Vagina (tissue), 2 donors: ENCODE results near the gene HOXC10.

ENCODE experiments used
- CTCF ChIP-seq, 3 experiments: fragments of 450-650 bp in 2 of 3; fragments of 200-600 bp in 1 of 3; sonication (generic) in 1 of 3; IDR thresholded peaks; one replicate each; pipeline ENCODE4 v1.5.1; 2017 to 2019; ENCODE audit warnings: antibody characterized with exemption in 3 of 3, mild to moderate bottlenecking in 2 of 3, moderate library complexity in 2 of 3
- POLR2A ChIP-seq, 2 donors: fragments of 450-650 bp; IDR thresholded peaks; one replicate each; pipeline ENCODE4 v1.6.1; 2017; ENCODE audit warnings: antibody characterized with exemption in 2 of 2, mild to moderate bottlenecking in 2 of 2, moderate library complexity in 2 of 2
- POLR2AphosphoS5 ChIP-seq, 2 donors: sonication (generic); formaldehyde crosslinking; IDR thresholded peaks; one replicate each; pipeline ENCODE4 v1.9.0; 2017; ENCODE audit warnings: antibody characterized with exemption in 2 of 2, mild to moderate bottlenecking in 2 of 2, low read depth in 1 of 2; ENCODE audit not compliant: insufficient read depth in 1 of 2

DNA sequence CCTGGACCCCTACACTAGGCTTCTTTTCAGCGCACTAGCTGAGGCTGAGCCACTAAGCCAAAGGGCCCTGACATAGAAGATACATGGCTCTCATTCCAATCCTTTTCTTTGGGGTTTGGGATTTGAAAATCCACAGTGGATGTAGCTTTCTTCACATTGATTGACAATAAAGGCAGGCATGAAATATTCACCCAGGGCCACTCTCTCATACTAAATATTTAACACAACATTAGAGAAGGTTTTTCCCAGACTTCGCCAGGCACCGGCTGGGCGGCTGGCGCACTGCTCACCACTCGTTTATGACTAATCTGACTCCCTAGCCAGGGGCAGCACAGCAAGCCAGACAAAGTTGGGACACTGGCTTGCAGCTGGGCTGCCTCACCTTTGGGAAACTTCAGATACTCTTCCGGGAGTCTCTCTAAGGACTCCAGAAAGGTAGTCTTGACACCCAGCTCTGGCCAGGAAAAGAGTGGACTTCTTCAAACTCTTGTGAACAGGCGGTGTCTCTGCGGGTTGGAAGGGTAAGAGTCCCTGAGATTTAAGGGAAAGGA, 12.7 kb upstream of the HOXC10 start:
- TF ChIP-seq CTCF (IDR thresholded peaks at IDR 0.05) (no peak), POLR2AphosphoS5 (IDR thresholded peaks at IDR 0.05; ENCODE audit: insufficient read depth in 1 of 2, low read depth in 1 of 2) (no peak), POLR2A (IDR thresholded peaks at IDR 0.05) (no peak)
